PC-9 (cell line): ENCODE results near the gene ETV6.

ENCODE experiments used
- EZH2 ChIP-seq: fragments of 200-600 bp; sonication (generic); IDR thresholded peaks from 2 replicates; pipeline ENCODE4 v1.8.0; 2017; ENCODE audit warnings: antibody characterized with exemption, low read depth
- TF ChIP-seq, protein P1 (sequence below): fragments of 200-600 bp; sonication (generic); conservative IDR thresholded peaks from 2 replicates; pipeline ENCODE4 v1.6.1; 2017; ENCODE audit warnings: mixed run types, antibody characterized with exemption, mild to moderate bottlenecking, moderate library complexity

- TF ChIP-seq, protein P1, sequence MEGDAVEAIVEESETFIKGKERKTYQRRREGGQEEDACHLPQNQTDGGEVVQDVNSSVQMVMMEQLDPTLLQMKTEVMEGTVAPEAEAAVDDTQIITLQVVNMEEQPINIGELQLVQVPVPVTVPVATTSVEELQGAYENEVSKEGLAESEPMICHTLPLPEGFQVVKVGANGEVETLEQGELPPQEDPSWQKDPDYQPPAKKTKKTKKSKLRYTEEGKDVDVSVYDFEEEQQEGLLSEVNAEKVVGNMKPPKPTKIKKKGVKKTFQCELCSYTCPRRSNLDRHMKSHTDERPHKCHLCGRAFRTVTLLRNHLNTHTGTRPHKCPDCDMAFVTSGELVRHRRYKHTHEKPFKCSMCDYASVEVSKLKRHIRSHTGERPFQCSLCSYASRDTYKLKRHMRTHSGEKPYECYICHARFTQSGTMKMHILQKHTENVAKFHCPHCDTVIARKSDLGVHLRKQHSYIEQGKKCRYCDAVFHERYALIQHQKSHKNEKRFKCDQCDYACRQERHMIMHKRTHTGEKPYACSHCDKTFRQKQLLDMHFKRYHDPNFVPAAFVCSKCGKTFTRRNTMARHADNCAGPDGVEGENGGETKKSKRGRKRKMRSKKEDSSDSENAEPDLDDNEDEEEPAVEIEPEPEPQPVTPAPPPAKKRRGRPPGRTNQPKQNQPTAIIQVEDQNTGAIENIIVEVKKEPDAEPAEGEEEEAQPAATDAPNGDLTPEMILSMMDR = no peak
- TF ChIP-seq EZH2 = no peak
These were observed 120.4 kb downstream of the ETV6 start for GRCh38 chr12:11769723-11770514.
